CD8-positive, alpha-beta memory T cell (primary cell): ENCODE data around the gene FAU. TPM values are rescaled to one million over a fixed set of nuclear protein-coding genes. Genes with fewer than 3 reads are reported as not detected.
"Not testable (repeated sequence)": the region's sequence is repeated elsewhere in the genome, so short reads cannot be mapped to it uniquely, and the experiment has no call there.

ENCODE experiments used
- CTCF ChIA-PET: fragments of 350-600 bp; sonication (Branson Sonifier 250); formaldehyde crosslinking; loops from one replicate; lab custom pipeline; 2021; ENCODE audit warnings: antibody characterized with exemption; lab: Charles Lee
- POLR2A ChIA-PET: fragments of 350-600 bp; sonication (Branson Sonifier 250); formaldehyde crosslinking; loops from one replicate; lab custom pipeline; 2021; ENCODE audit warnings: antibody characterized with exemption; lab: Charles Lee
- DNase-seq, 5 donors: peaks; one replicate each; pipeline versions ENCODE4 v3.0.0 to v3.0.0-alpha.2; 2020 to 2022; ENCODE audit warnings: mixed read lengths in 1 of 5
- H3K27ac ChIP-seq: one replicate; pipeline ENCODE4 v1.7.0; 2013; ENCODE audit warnings: low read depth, mild to moderate bottlenecking, low read length, moderate library complexity
- H3K27me3 ChIP-seq: 2 replicates; pipeline ENCODE4 v1.7.0; 2013; ENCODE audit warnings: low read length, mild to moderate bottlenecking; ENCODE audit not compliant: insufficient read depth, poor library complexity, severe bottlenecking
- H3K36me3 ChIP-seq: 2 replicates; pipeline ENCODE4 v1.7.0; 2013; ENCODE audit warnings: mild to moderate bottlenecking, low read length, moderate library complexity; ENCODE audit not compliant: insufficient read depth
- H3K4me1 ChIP-seq: 2 replicates; pipeline ENCODE4 v1.7.0; 2013; ENCODE audit warnings: mild to moderate bottlenecking, low read length, moderate library complexity; ENCODE audit not compliant: insufficient read depth
- H3K4me3 ChIP-seq: 2 replicates; pipeline ENCODE4 v1.7.0; 2013; ENCODE audit warnings: mild to moderate bottlenecking, low read length
- H3K9me3 ChIP-seq: 2 replicates; pipeline ENCODE4 v1.7.0; 2013; ENCODE audit warnings: mild to moderate bottlenecking, low read length
- H3K27ac Mint-ChIP-seq, 8 donors: one replicate each; pipeline ENCODE4 v1.8.0; 2020 to 2021; ENCODE audit warnings: mixed read lengths in 8 of 8, mild to moderate bottlenecking in 6 of 8, inconsistent platforms in 3 of 8, moderate library complexity in 3 of 8
- H3K27me3 Mint-ChIP-seq, 2 donors: one replicate each; pipeline ENCODE4 v1.8.0; 2020 to 2021; ENCODE audit warnings: mixed read lengths in 2 of 2, mild to moderate bottlenecking in 1 of 2, moderate library complexity in 1 of 2
- H3K36me3 Mint-ChIP-seq, 3 donors: one replicate each; pipeline ENCODE4 v1.8.0; 2020 to 2021; ENCODE audit warnings: mixed read lengths in 3 of 3, inconsistent platforms in 1 of 3, mild to moderate bottlenecking in 1 of 3
- H3K4me1 Mint-ChIP-seq, 3 donors: one replicate each; pipeline ENCODE4 v1.8.0; 2020 to 2021; ENCODE audit warnings: mixed read lengths in 3 of 3, inconsistent platforms in 1 of 3, mild to moderate bottlenecking in 1 of 3
- H3K4me3 Mint-ChIP-seq, 7 donors: one replicate each; pipeline ENCODE4 v1.8.0; 2020 to 2021; ENCODE audit warnings: mixed read lengths in 7 of 7, mild to moderate bottlenecking in 6 of 7, moderate library complexity in 4 of 7, inconsistent platforms in 2 of 7
- H3K9me3 Mint-ChIP-seq, 5 donors: one replicate each; pipeline ENCODE4 v1.8.0; 2020 to 2022; ENCODE audit warnings: mixed read lengths in 5 of 5, mild to moderate bottlenecking in 3 of 5, moderate library complexity in 2 of 5, inconsistent platforms in 1 of 5
- polyA plus RNA-seq: library from polyadenylated mRNA; unstranded; fragments of 300-500 nt; fragmentation: Illumina TruSeq; gene quantifications from one replicate; pipeline ENCODE4 v1.2.3, GENCODE V29; 2021
- total RNA-seq, 2 experiments: library from RNA; stranded (reverse); gene quantifications; one replicate each; pipeline ENCODE4 v1.2.3, GENCODE V29; 2021

FAU gene
- total and polyA plus RNA-seq, 3 experiments from 2014 or later: 904 to 1,073 (median 1,054) TPM

GRCh38 chr11:65150131-65150508, 28.2 kb upstream of the FAU start:
- H3K36me3 Mint-ChIP-seq, H3K27me3 Mint-ChIP-seq, DNase-seq, H3K4me3 Mint-ChIP-seq, H3K9me3 ChIP-seq, H3K4me3 ChIP-seq, CTCF ChIA-PET, H3K36me3 ChIP-seq, POLR2A ChIA-PET, H3K9me3 Mint-ChIP-seq, H3K4me1 ChIP-seq, H3K27me3 ChIP-seq, H3K4me1 Mint-ChIP-seq, H3K27ac Mint-ChIP-seq: not testable (repeated sequence)
- peak overlapping the region; percentile 25 for H3K27ac ChIP-seq

GRCh38 chr11:65148657-65149056, 26.7 kb upstream of the FAU start:
- Histone ChIP-seq H3K4me3 (no peak overlapping the region), H3K36me3 (no peaks in the 10 kb centered on the region), H3K27me3 (no peaks in the 10 kb centered on the region), H3K27ac (no peak overlapping the region), H3K9me3 (no peaks in the 10 kb centered on the region), H3K4me1 (no peaks in the 10 kb centered on the region)
- H3K9me3 Mint-ChIP-seq: peaks cover 0 to 3% (median 0%) of the 10 kb centered on the region in 5 donors
- ChIA-PET POLR2A (no interaction called here), CTCF (no interaction called here)
- peaks cover 4 to 10% of the 10 kb centered on the region in 2 donors for H3K27me3 Mint-ChIP-seq
- H3K27ac Mint-ChIP-seq: peak overlapping the region in 1 of 8 donors; percentile 68
- H3K4me3 Mint-ChIP-seq: no peak overlapping the region
- H3K36me3 Mint-ChIP-seq: no peaks in the 10 kb centered on the region
- no peaks in the 10 kb centered on the region for H3K4me1 Mint-ChIP-seq
- no peak for DNase-seq

- Histone ChIP-seq H3K4me3 (no peak overlapping the region), H3K4me1 (no peaks in the 10 kb centered on the region), H3K36me3 (no peaks in the 10 kb centered on the region), H3K27me3 (no peaks in the 10 kb centered on the region), H3K9me3 (no peaks in the 10 kb centered on the region), H3K27ac (no peak overlapping the region)
- Mint-ChIP-seq H3K9me3 (peaks cover 0 to 3% (median 0%) of the 10 kb centered on the region in 5 donors), H3K27ac (no peak overlapping the region), H3K36me3 (no peaks in the 10 kb centered on the region), H3K27me3 (peaks cover 4 to 14% of the 10 kb centered on the region in 2 donors), H3K4me3 (no peak overlapping the region), H3K4me1 (no peaks in the 10 kb centered on the region)
- ChIA-PET POLR2A (no interaction called here), CTCF (interaction anchor here (1.1 kb wide), 1 partner anchor 26 kb away, joined by 3 read pairs; the partner anchor contains the start of genes FAU and MRPL49)
- no peak for DNase-seq
Observed at GRCh38 chr11:65147352-65148075, 25.6 kb upstream of the FAU start.

GRCh38 chr11:65141896-65142494, 20.1 kb upstream of the FAU start:
- Histone ChIP-seq H3K36me3 (no peaks in the 10 kb centered on the region), H3K27me3 (no peaks in the 10 kb centered on the region), H3K4me3 (no peak overlapping the region), H3K9me3 (no peaks in the 10 kb centered on the region), H3K4me1 (no peaks in the 10 kb centered on the region), H3K27ac (no peak overlapping the region)
- Mint-ChIP-seq H3K4me3 (no peak overlapping the region), H3K36me3 (no peaks in the 10 kb centered on the region), H3K9me3 (no peaks in the 10 kb centered on the region), H3K27ac (no peak overlapping the region), H3K27me3 (peaks cover 1 to 14% of the 10 kb centered on the region in 2 donors), H3K4me1 (peaks cover 0 to 2% (median 0%) of the 10 kb centered on the region in 3 donors)
- DNase-seq: no peak
- CTCF ChIA-PET: no interaction called here
- POLR2A ChIA-PET: no interaction called here

- Histone ChIP-seq H3K4me1 (peaks cover 31% of the 10 kb centered on the region), H3K4me3 (no peak overlapping the region), H3K36me3 (peaks cover 14% of the 10 kb centered on the region), H3K9me3 (no peaks in the 10 kb centered on the region), H3K27ac (no peak overlapping the region), H3K27me3 (no peaks in the 10 kb centered on the region)
- H3K27me3 Mint-ChIP-seq: peaks cover 0 to 5% of the 10 kb centered on the region in 2 donors
- POLR2A ChIA-PET: interaction anchor here (0.6 to 4.0 kb wide), 6 partner anchors 12 to 1198 kb away, joined by 3 to 60 read pairs (median 4); partner anchors contain the start of genes FAU, MRPL49, NAA40 and SAC3D1
- no peaks in the 10 kb centered on the region for H3K9me3 Mint-ChIP-seq
- H3K4me1 Mint-ChIP-seq: peaks cover 35 to 47% (median 36%) of the 10 kb centered on the region in 3 donors
- DNase-seq: no peak
- peak overlapping the region; percentile 85 to 100 (median 92) for H3K27ac Mint-ChIP-seq
- H3K4me3 Mint-ChIP-seq: peak overlapping the region in 5 of 7 donors; percentile 21 to 75 (median 63)
- peaks cover 0 to 33% (median 1%) of the 10 kb centered on the region in 3 donors for H3K36me3 Mint-ChIP-seq
- CTCF ChIA-PET: interaction anchor here (1.4 to 1.6 kb wide), 2 partner anchors 15 to 26 kb away, joined by 4 read pairs; partner anchors contain the start of gene FAU
Observed at GRCh38 chr11:65136515-65137096, 14.7 kb upstream of the FAU start.

- Mint-ChIP-seq H3K27ac (peak overlapping the region; percentile 98 to 100 (median 100)), H3K9me3 (no peaks in the 10 kb centered on the region), H3K27me3 (peaks cover 0 to 4% of the 10 kb centered on the region in 2 donors), H3K4me1 (peaks cover 35 to 52% (median 36%) of the 10 kb centered on the region in 3 donors), H3K36me3 (peaks cover 0 to 42% (median 4%) of the 10 kb centered on the region in 3 donors), H3K4me3 (peak overlapping the region; percentile 94 to 100 (median 98))
- H3K27me3 ChIP-seq: no peaks in the 10 kb centered on the region
- no peak for DNase-seq
- CTCF ChIA-PET: interaction anchor here (0.9 to 1.6 kb wide), 10 partner anchors 14 to 724 kb away, joined by 3 to 9 read pairs (median 4); partner anchors contain the start of genes FAU, VPS51 and ZNHIT2
- H3K4me3 ChIP-seq: peak overlapping the region; percentile 99
- H3K4me1 ChIP-seq: peaks cover 31% of the 10 kb centered on the region
- H3K27ac ChIP-seq: peak overlapping the region; percentile 100
- H3K9me3 ChIP-seq: no peaks in the 10 kb centered on the region
- peaks cover 23% of the 10 kb centered on the region for H3K36me3 ChIP-seq
- POLR2A ChIA-PET: interaction anchor here (0.6 to 4.0 kb wide), 15 partner anchors 11 to 390 kb away, joined by 3 to 60 read pairs (median 4); partner anchors contain the start of genes ARL2, CAPN1, CDC42EP2 and DPF2
Observed at GRCh38 chr11:65135633-65136145, 13.8 kb upstream of the FAU start.

GRCh38 chr11:65134952-65135632, 13.2 kb upstream of the FAU start:
- Histone ChIP-seq H3K36me3 (peaks cover 27% of the 10 kb centered on the region), H3K27me3 (no peaks in the 10 kb centered on the region), H3K4me3 (peak overlapping the region; percentile 99), H3K4me1 (peaks cover 31% of the 10 kb centered on the region), H3K27ac (peak overlapping the region; percentile 100), H3K9me3 (no peaks in the 10 kb centered on the region)
- ChIA-PET CTCF (interaction anchor here (0.6 to 2.2 kb wide), 14 partner anchors 13 to 725 kb away, joined by 3 to 9 read pairs (median 4); partner anchors contain the start of genes CDC42EP2, FAU, MRPL49 and VPS51), POLR2A (interaction anchor here (0.6 to 4.0 kb wide), 18 partner anchors 11 to 817 kb away, joined by 3 to 60 read pairs (median 4); partner anchors contain the start of genes ARL2, CAPN1, CDC42EP2 and DPF2)
- Mint-ChIP-seq H3K27ac (peak overlapping the region; percentile 98 to 100 (median 100)), H3K4me3 (peak overlapping the region; percentile 94 to 100 (median 98)), H3K9me3 (no peaks in the 10 kb centered on the region), H3K27me3 (peaks cover 0 to 4% of the 10 kb centered on the region in 2 donors), H3K36me3 (peaks cover 0 to 48% (median 4%) of the 10 kb centered on the region in 3 donors), H3K4me1 (peaks cover 35 to 52% (median 36%) of the 10 kb centered on the region in 3 donors)
- peak; percentile 74 to 93 (median 90) for DNase-seq
